GM21737 (cell line): ENCODE measurements around the gene LGR6.
"Not testable (repeated sequence)": the region's sequence is repeated elsewhere in the genome, so short reads cannot be mapped to it uniquely, and the experiment has no call there.

Source experiments
- ATAC-seq: cut with Tn5 transposase; IDR thresholded peaks from one replicate; pipeline ENCODE4 v1.9.1; 2021; ENCODE audit warnings: mild to moderate bottlenecking, moderate library complexity; ENCODE audit not compliant: unreplicated experiment

LGR6 gene

GRCh38 chr1:202172015-202172355 lies 21.6 kb upstream of the LGR6 start:
- ATAC-seq, result no peak

GRCh38 chr1:202173993-202174392 lies 19.6 kb upstream of the LGR6 start:
- no peak for ATAC-seq

- ATAC-seq, result no peak
Observed at GRCh38 chr1:202176949-202177927, 16.4 kb upstream of the LGR6 start.

GRCh38 chr1:202179828-202180750 lies 13.5 kb upstream of the LGR6 start:
- no peak for ATAC-seq

- ATAC-seq, result not testable (repeated sequence)
Observed at GRCh38 chr1:202180751-202181139, 12.9 kb upstream of the LGR6 start.

- no peak for ATAC-seq
Observed at GRCh38 chr1:202181586-202181985, 12.0 kb upstream of the LGR6 start.

GRCh38 chr1:202182040-202182877 lies 11.3 kb upstream of the LGR6 start:
- ATAC-seq, result no peak

- ATAC-seq, result no peak
Observed at GRCh38 chr1:202184750-202185460, 8.7 kb upstream of the LGR6 start.

- ATAC-seq, result no peak
Observed at GRCh38 chr1:202186327-202186726, 7.3 kb upstream of the LGR6 start.

- ATAC-seq, result no peak
Observed at GRCh38 chr1:202187041-202187671, 6.4 kb upstream of the LGR6 start.

- ATAC-seq, result no peak
Observed at GRCh38 chr1:202187697-202188407, 5.7 kb upstream of the LGR6 start.

- ATAC-seq, result no peak
Observed at GRCh38 chr1:202189001-202189790, 4.4 kb upstream of the LGR6 start.

GRCh38 chr1:202189918-202190715 lies 3.5 kb upstream of the LGR6 start:
- ATAC-seq, result no peak

GRCh38 chr1:202191391-202191790 lies 2.2 kb upstream of the LGR6 start:
- ATAC-seq, result not testable (repeated sequence)

GRCh38 chr1:202192770-202193613 lies 607 bp upstream of the LGR6 start:
- no peak for ATAC-seq

- no peak for ATAC-seq
Observed at GRCh38 chr1:202194328-202194648, 689 bp downstream of the LGR6 start.
